CD4-positive, CD25-positive, alpha-beta regulatory T cell (primary cell): ENCODE measurements around the gene EVA1B. TPM values are rescaled to one million over a fixed set of nuclear protein-coding genes. Genes with fewer than 3 reads are reported as not detected.

Experiments used
- ATAC-seq, 2 donors: fragments of 150-1000 bp; cut with Tn5 transposase; one replicate each; pipeline ENCODE4 v1.10.0; 2021; ENCODE audit warnings: low read depth in 2 of 2, moderate number of reproducible peaks in 2 of 2, moderate library complexity in 1 of 2
- DNase-seq, 3 donors: peaks; one replicate each; pipeline versions ENCODE4 v3.0.0 to v3.0.0-alpha.2; 2012 to 2022; ENCODE audit warnings: mixed read lengths in 1 of 3
- H3K27ac ChIP-seq: one replicate; pipeline ENCODE4 v1.7.0; 2013; ENCODE audit warnings: mild to moderate bottlenecking, low read length; ENCODE audit not compliant: insufficient read depth, poor library complexity, severe bottlenecking
- H3K27me3 ChIP-seq: one replicate; pipeline ENCODE4 v1.7.0; 2013; ENCODE audit warnings: low read length; ENCODE audit not compliant: control insufficient read depth, insufficient read depth
- H3K36me3 ChIP-seq: one replicate; pipeline ENCODE4 v1.7.0; 2013; ENCODE audit warnings: mild to moderate bottlenecking, low read length, moderate library complexity; ENCODE audit not compliant: control insufficient read depth, insufficient read depth
- H3K4me1 ChIP-seq: 2 replicates; pipeline ENCODE4 v1.7.0; 2013; ENCODE audit warnings: mild to moderate bottlenecking, low read length; ENCODE audit not compliant: insufficient read depth, control insufficient read depth, poor library complexity, severe bottlenecking
- H3K4me3 ChIP-seq: one replicate; pipeline ENCODE4 v1.7.0; 2013; ENCODE audit warnings: low read depth, mild to moderate bottlenecking, low read length, moderate library complexity
- H3K9me3 ChIP-seq, 2 experiments: 1 replicate in 1 of 2; 2 replicates in 1 of 2; pipeline ENCODE4 v1.7.0; 2013; ENCODE audit warnings: low read length in 2 of 2, mild to moderate bottlenecking in 1 of 2, moderate library complexity in 1 of 2; ENCODE audit not compliant: control insufficient read depth in 2 of 2
- H3K27ac Mint-ChIP-seq, 3 donors: one replicate each; pipeline ENCODE4 v1.8.0; 2020 to 2022; ENCODE audit warnings: mild to moderate bottlenecking in 3 of 3, mixed read lengths in 3 of 3, moderate library complexity in 2 of 3
- H3K27me3 Mint-ChIP-seq: one replicate; pipeline ENCODE4 v1.8.0; 2022; ENCODE audit warnings: mild to moderate bottlenecking, mixed read lengths
- H3K36me3 Mint-ChIP-seq: one replicate; pipeline ENCODE4 v1.8.0; 2020; ENCODE audit warnings: mixed read lengths
- H3K4me1 Mint-ChIP-seq, 4 donors: one replicate each; pipeline ENCODE4 v1.8.0; 2020 to 2022; ENCODE audit warnings: mixed read lengths in 4 of 4, mild to moderate bottlenecking in 1 of 4
- H3K4me3 Mint-ChIP-seq, 4 donors: one replicate each; pipeline ENCODE4 v1.8.0; 2020 to 2022; ENCODE audit warnings: mild to moderate bottlenecking in 4 of 4, mixed read lengths in 4 of 4, moderate library complexity in 3 of 4
- H3K9me3 Mint-ChIP-seq, 7 donors: one replicate each; pipeline ENCODE4 v1.8.0; 2020 to 2022; ENCODE audit warnings: mixed read lengths in 7 of 7, mild to moderate bottlenecking in 3 of 7, moderate library complexity in 2 of 7
- polyA plus RNA-seq, 4 donors: library from polyadenylated mRNA; unstranded; fragments of 300-500 nt; fragmentation: Illumina TruSeq; gene quantifications; one replicate each; pipeline ENCODE4 v1.2.3, GENCODE V29; 2021
- total RNA-seq: library from RNA; stranded (reverse); gene quantifications from one replicate; pipeline ENCODE4 v1.2.3, GENCODE V29; 2022

Gene EVA1B
- total and polyA plus RNA-seq, 5 donors from 2014 or later: 8.7 to 18.0 (median 12.7) TPM

DNA sequence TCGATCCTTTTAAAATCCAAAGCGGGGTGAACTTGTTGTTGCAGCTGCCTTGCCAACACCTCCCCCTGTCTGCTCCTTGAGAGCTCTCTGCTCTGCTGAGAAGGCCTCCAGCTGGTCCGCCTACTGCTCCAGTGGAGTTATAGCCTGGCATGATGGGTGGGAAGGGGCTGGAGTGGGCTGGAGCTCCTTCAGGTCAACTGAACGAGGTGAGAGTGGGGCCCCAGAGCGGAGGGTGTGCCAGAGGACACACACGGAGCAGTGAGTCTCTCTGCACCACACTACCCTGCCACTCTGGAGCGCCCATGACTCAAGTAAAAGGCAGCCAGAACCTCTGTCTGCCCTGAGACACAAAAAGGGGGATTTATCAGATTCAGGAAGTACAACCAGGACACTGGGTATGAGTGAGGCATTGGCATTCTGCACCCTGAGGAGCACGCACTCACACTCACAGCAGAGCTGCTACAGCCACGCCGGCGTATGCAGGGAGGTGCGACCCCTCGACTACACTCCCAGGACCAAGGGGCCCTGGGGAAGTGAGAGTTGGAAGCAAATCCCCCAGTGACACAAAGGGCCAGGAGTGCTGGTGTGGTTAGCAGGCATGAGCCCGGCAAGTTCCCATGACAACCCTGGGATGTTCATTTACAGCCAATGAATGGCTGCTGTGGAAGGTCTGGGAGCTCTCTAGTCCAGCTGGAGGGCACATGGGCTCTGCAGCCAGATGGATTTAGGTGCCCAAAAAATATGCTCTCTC lies 28.0 kb upstream of the EVA1B start:
- Mint-ChIP-seq H3K27ac (peak overlapping the region in 2 of 3 donors; percentile 89 to 95), H3K4me3 (peak overlapping the region in 1 of 4 donors; percentile 56), H3K27me3 (no peaks in the 10 kb centered on the region), H3K4me1 (peaks cover 0 to 28% (median 17%) of the 10 kb centered on the region in 4 donors), H3K9me3 (no peaks in the 10 kb centered on the region), H3K36me3 (peaks cover 26% of the 10 kb centered on the region)
- Histone ChIP-seq H3K36me3 (peaks cover 47% of the 10 kb centered on the region), H3K27me3 (no peaks in the 10 kb centered on the region), H3K9me3 (no peaks in the 10 kb centered on the region), H3K27ac (peak overlapping the region; percentile 48), H3K4me1 (peaks cover 17% of the 10 kb centered on the region), H3K4me3 (no peak overlapping the region)
- peak in 1 of 2 donors; percentile 11 for ATAC-seq
- DNase-seq: no peak

- peak overlapping the region in 3 of 4 donors; percentile 24 to 56 (median 25) for H3K4me3 Mint-ChIP-seq
- H3K9me3 Mint-ChIP-seq: no peaks in the 10 kb centered on the region
- Histone ChIP-seq H3K36me3 (peaks cover 49% of the 10 kb centered on the region), H3K4me3 (no peak overlapping the region), H3K4me1 (peaks cover 17% of the 10 kb centered on the region), H3K9me3 (no peaks in the 10 kb centered on the region), H3K27me3 (no peaks in the 10 kb centered on the region), H3K27ac (peak overlapping the region; percentile 48)
- no peaks in the 10 kb centered on the region for H3K27me3 Mint-ChIP-seq
- peak overlapping the region; percentile 89 to 95 (median 94) for H3K27ac Mint-ChIP-seq
- peaks cover 26% of the 10 kb centered on the region for H3K36me3 Mint-ChIP-seq
- peaks cover 0 to 30% (median 17%) of the 10 kb centered on the region in 4 donors for H3K4me1 Mint-ChIP-seq
- peak in 2 of 3 donors; percentile 32 to 78 for DNase-seq
- peak; percentile 85 to 87 for ATAC-seq
These were observed 27.3 kb upstream of the EVA1B start for GRCh38 chr1:36350659-36351226.

- ATAC-seq: no peak
- DNase-seq: no peak
- Histone ChIP-seq H3K27ac (peak overlapping the region; percentile 48), H3K36me3 (peaks cover 41% of the 10 kb centered on the region), H3K4me3 (no peak overlapping the region), H3K9me3 (no peaks in the 10 kb centered on the region), H3K27me3 (no peaks in the 10 kb centered on the region), H3K4me1 (peaks cover 17% of the 10 kb centered on the region)
- Mint-ChIP-seq H3K4me3 (no peak overlapping the region), H3K4me1 (peaks cover 0 to 30% (median 17%) of the 10 kb centered on the region in 4 donors), H3K27me3 (no peaks in the 10 kb centered on the region), H3K9me3 (no peaks in the 10 kb centered on the region), H3K27ac (peak overlapping the region in 1 of 3 donors; percentile 89), H3K36me3 (peaks cover 23% of the 10 kb centered on the region)
These were observed 26.4 kb upstream of the EVA1B start for GRCh38 chr1:36349839-36350238.

GRCh38 chr1:36349241-36349671 lies 25.8 kb upstream of the EVA1B start:
- peaks cover 23% of the 10 kb centered on the region for H3K36me3 Mint-ChIP-seq
- no peak overlapping the region for H3K27ac Mint-ChIP-seq

DNA sequence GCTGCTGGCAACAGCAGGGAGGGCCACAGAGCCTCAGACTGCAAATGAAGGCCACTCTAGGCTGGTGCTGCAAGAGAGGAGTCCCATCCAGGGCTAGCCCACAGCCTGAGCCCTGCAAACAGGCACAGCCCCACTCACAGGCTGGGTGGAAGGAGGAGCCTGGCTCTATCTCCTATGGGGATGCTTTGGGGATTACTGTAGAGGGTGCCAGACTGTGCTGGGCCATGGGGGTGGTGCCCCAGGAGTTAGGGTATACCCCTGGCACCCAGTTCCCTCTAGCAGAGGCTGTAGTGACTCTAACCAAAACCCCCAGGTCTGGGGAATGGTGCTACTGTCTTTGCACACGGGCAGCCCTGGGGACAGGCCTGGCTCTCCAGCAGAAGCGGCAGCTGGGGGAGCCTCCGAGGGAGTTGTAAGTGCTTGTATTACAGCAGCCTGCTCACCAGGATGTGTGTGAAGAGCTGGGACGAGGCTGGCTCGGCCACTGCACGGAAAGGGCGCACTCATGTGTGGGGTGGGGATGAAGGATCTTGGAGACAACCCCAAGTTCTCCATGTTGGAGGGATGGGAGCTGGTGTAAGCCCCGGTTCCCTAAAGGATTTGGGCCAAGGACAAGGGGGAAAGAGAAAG lies 23.4 kb upstream of the EVA1B start:
- Histone ChIP-seq H3K27me3 (no peaks in the 10 kb centered on the region), H3K27ac (no peak overlapping the region), H3K36me3 (peaks cover 30% of the 10 kb centered on the region), H3K9me3 (no peaks in the 10 kb centered on the region), H3K4me3 (no peak overlapping the region), H3K4me1 (peaks cover 17% of the 10 kb centered on the region)
- Mint-ChIP-seq H3K27me3 (no peaks in the 10 kb centered on the region), H3K9me3 (no peaks in the 10 kb centered on the region), H3K27ac (no peak overlapping the region), H3K36me3 (peaks cover 24% of the 10 kb centered on the region), H3K4me1 (peaks cover 0 to 24% (median 14%) of the 10 kb centered on the region in 4 donors), H3K4me3 (no peak overlapping the region)
- DNase-seq (no peak), ATAC-seq (no peak)

More at GRCh38 chr1:36349241-36349671, 25.8 kb upstream of the EVA1B start:
- Histone ChIP-seq H3K27ac (no peak overlapping the region), H3K9me3 (no peaks in the 10 kb centered on the region), H3K4me3 (no peak overlapping the region), H3K27me3 (no peaks in the 10 kb centered on the region), H3K4me1 (peaks cover 17% of the 10 kb centered on the region), H3K36me3 (peaks cover 35% of the 10 kb centered on the region)
- Mint-ChIP-seq H3K4me1 (peaks cover 0 to 30% (median 17%) of the 10 kb centered on the region in 4 donors), H3K9me3 (no peaks in the 10 kb centered on the region), H3K4me3 (peak overlapping the region in 1 of 4 donors; percentile 48), H3K27me3 (no peaks in the 10 kb centered on the region)
- no peak for DNase-seq
- ATAC-seq: no peak

DNA sequence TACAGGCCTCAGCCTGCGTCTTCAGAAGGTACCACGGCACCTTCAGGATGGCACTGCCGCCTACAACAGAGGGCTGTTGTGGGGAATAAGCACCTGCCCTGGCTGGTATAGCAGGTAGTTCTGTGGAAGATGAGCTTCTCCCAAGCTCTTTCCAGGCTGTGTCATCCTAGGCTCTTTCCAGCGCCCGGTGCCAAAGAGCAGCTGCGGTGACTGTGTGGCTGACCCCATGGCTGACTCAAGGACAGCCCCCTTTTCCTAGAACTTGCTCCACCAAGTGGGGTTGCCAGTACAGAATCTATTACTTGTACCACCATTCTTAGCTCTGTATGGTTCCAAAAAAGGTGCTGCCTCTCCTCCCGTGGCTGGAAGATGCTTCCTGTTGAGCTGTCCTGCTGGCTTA lies 21.9 kb upstream of the EVA1B start:
- peaks cover 5% of the 10 kb centered on the region for H3K4me1 ChIP-seq
- H3K27me3 ChIP-seq: no peaks in the 10 kb centered on the region
- no peaks in the 10 kb centered on the region for H3K9me3 ChIP-seq
- Mint-ChIP-seq H3K4me1 (peaks cover 0 to 9% (median 5%) of the 10 kb centered on the region in 4 donors), H3K9me3 (no peaks in the 10 kb centered on the region), H3K4me3 (no peak overlapping the region), H3K27ac (no peak overlapping the region), H3K36me3 (peaks cover 32% of the 10 kb centered on the region), H3K27me3 (no peaks in the 10 kb centered on the region)
- no peak overlapping the region for H3K27ac ChIP-seq
- DNase-seq (no peak), ATAC-seq (no peak)
- no peak overlapping the region for H3K4me3 ChIP-seq
- H3K36me3 ChIP-seq: peaks cover 39% of the 10 kb centered on the region

DNA sequence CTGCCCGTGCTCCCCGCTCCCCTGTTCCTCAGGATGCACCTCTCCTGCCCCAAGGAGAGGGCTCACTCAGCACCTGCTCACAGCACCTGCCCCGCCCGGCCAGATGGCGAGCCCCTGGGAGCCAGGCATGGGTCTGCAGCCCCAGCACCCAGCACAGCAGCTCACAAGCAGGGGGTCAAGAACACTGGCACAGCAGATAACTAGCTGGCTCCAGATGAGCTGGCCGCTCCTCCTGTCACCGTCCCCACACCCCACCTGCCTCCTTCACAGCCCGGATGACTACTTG lies 20.9 kb upstream of the EVA1B start:
- peaks cover 39% of the 10 kb centered on the region for H3K36me3 ChIP-seq
- Mint-ChIP-seq H3K27me3 (no peaks in the 10 kb centered on the region), H3K4me1 (peaks cover 0 to 8% (median 2%) of the 10 kb centered on the region in 4 donors), H3K27ac (peak overlapping the region in 2 of 3 donors; percentile 14 to 31), H3K9me3 (no peaks in the 10 kb centered on the region), H3K36me3 (peaks cover 32% of the 10 kb centered on the region), H3K4me3 (no peak overlapping the region)
- H3K4me1 ChIP-seq: no peaks in the 10 kb centered on the region
- DNase-seq (no peak), ATAC-seq (no peak)
- H3K4me3 ChIP-seq: no peak overlapping the region
- H3K9me3 ChIP-seq: no peaks in the 10 kb centered on the region
- no peaks in the 10 kb centered on the region for H3K27me3 ChIP-seq
- no peak overlapping the region for H3K27ac ChIP-seq
